Nephron (organoid): ENCODE results near the gene KDM4D.
"Not testable (repeated sequence)": the region's sequence is repeated elsewhere in the genome, so short reads cannot be mapped to it uniquely, and the experiment has no call there.

Experiments used
- H3K27ac Mint-ChIP-seq, 3 experiments: 2 replicates each; pipeline ENCODE4 v1.8.0; 2020; ENCODE audit warnings: mixed read lengths in 3 of 3, mild to moderate bottlenecking in 2 of 3, moderate library complexity in 1 of 3
- H3K27me3 Mint-ChIP-seq: 2 replicates; pipeline ENCODE4 v1.8.0; 2021; ENCODE audit warnings: low read depth, mild to moderate bottlenecking, moderate library complexity, mixed read lengths
- H3K36me3 Mint-ChIP-seq: 2 replicates; pipeline ENCODE4 v1.8.0; 2020; ENCODE audit warnings: low read depth, mixed read lengths
- H3K4me1 Mint-ChIP-seq: 2 replicates; pipeline ENCODE4 v1.8.0; 2020; ENCODE audit warnings: mixed read lengths
- H3K4me3 Mint-ChIP-seq, 3 experiments: 2 replicates each; pipeline ENCODE4 v1.8.0; 2020; ENCODE audit warnings: mild to moderate bottlenecking in 3 of 3, mixed read lengths in 3 of 3, moderate library complexity in 2 of 3
- H3K9me3 Mint-ChIP-seq: 2 replicates; pipeline ENCODE4 v1.8.0; 2020; ENCODE audit warnings: mixed read lengths
- TF ChIP-seq, protein P1 (sequence below), 3 experiments: fragments of 200-600 bp; sonication (generic); IDR thresholded peaks; one replicate each; pipeline ENCODE4 v1.5.0; 2021; ENCODE audit warnings: antibody characterized with exemption in 3 of 3; ENCODE audit not compliant: unreplicated experiment in 3 of 3

Gene KDM4D

DNA sequence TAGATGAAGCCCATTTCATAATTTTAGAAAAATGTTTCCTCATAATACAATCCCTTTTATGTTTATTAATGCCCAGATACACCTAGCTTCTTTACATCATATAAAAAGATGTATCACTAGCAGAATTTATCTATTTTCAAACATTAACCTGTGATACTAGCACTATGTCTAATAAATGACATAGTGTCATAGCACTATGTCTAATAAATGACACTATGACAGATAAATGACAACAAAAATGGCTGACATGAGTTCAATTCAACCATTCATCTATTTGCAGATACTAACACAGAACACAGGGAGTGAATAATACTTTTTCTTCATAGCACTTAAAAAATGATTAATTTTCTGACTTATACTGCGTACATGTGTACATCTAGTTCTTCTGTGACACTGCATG is 32.1 kb downstream of the KDM4D start:
- Mint-ChIP-seq H3K4me3 (no peak overlapping the region), H3K36me3 (no peaks in the 10 kb centered on the region), H3K4me1 (no peaks in the 10 kb centered on the region), H3K27me3 (peaks cover 12% of the 10 kb centered on the region), H3K9me3 (peaks cover 4% of the 10 kb centered on the region), H3K27ac (no peak overlapping the region)
- TF ChIP-seq, protein P1, sequence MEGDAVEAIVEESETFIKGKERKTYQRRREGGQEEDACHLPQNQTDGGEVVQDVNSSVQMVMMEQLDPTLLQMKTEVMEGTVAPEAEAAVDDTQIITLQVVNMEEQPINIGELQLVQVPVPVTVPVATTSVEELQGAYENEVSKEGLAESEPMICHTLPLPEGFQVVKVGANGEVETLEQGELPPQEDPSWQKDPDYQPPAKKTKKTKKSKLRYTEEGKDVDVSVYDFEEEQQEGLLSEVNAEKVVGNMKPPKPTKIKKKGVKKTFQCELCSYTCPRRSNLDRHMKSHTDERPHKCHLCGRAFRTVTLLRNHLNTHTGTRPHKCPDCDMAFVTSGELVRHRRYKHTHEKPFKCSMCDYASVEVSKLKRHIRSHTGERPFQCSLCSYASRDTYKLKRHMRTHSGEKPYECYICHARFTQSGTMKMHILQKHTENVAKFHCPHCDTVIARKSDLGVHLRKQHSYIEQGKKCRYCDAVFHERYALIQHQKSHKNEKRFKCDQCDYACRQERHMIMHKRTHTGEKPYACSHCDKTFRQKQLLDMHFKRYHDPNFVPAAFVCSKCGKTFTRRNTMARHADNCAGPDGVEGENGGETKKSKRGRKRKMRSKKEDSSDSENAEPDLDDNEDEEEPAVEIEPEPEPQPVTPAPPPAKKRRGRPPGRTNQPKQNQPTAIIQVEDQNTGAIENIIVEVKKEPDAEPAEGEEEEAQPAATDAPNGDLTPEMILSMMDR (IDR thresholded peaks at IDR 0.05; ENCODE audit: unreplicated experiment in 3 of 3), result no peak

DNA sequence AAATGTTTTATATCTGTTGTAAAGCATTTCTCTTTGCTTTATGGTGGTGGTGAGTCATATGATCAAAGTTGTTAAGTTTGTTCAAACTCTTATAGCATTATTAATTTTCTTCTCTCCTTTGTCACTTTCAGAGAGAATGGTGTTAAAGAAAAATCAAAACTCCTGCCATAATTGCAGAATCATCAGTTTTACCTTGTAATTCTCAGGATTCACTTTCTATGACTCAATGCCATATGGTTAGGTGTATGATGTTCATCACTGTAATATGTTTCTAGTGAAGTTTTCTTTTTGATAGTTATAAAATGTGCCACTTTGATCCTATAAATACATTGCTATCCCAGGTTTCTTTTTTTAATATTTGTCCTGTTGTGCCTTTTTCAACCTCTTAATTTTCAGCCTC is 37.9 kb downstream of the KDM4D start:
- Mint-ChIP-seq H3K27me3 (peaks cover 12% of the 10 kb centered on the region), H3K4me3 (no peak overlapping the region), H3K4me1 (no peaks in the 10 kb centered on the region), H3K36me3 (no peaks in the 10 kb centered on the region), H3K9me3 (peaks cover 4% of the 10 kb centered on the region), H3K27ac (no peak overlapping the region)
- TF ChIP-seq, protein P1 (IDR thresholded peaks at IDR 0.05; ENCODE audit: unreplicated experiment in 3 of 3), result no peak

DNA sequence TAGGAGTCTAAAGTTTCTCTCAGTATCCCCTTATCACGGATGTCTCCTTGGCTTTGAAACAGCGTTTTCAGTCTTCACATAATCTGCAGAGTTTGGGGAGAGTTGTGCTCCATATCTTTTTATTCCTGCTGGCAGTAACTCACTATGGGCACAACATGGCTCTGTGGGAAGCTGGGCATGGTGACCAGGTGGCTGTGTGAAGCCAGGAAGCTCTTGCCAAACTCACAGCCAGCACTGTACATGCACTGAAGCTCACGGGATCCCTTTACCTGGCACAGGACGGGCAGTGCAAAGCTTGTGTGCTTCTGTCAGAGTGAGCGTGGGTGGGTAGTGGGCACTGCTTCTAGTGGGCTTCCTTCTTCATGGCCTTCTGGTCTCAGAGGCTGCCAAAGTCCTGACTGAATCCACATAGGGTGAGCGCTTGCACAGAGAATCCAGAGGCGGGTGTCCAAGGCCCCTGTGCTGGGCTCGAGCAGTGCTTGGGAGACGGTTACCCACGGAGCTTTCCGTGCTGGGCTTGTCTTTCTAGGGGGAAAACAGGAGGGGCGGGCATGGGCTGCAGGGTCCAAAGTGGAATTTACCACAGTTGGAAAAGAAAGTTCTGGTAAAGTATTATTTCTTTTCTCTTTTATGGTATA is 40.8 kb downstream of the KDM4D start:
- H3K4me3 Mint-ChIP-seq, result no peak overlapping the region
- TF ChIP-seq, protein P1 (IDR thresholded peaks at IDR 0.05; ENCODE audit: unreplicated experiment in 3 of 3), result no peak
- no peaks in the 10 kb centered on the region for H3K9me3 Mint-ChIP-seq
- peaks cover 2% of the 10 kb centered on the region for H3K27me3 Mint-ChIP-seq
- H3K4me1 Mint-ChIP-seq, result no peaks in the 10 kb centered on the region
- H3K27ac Mint-ChIP-seq, result no peak overlapping the region
- H3K36me3 Mint-ChIP-seq, result no peaks in the 10 kb centered on the region

DNA sequence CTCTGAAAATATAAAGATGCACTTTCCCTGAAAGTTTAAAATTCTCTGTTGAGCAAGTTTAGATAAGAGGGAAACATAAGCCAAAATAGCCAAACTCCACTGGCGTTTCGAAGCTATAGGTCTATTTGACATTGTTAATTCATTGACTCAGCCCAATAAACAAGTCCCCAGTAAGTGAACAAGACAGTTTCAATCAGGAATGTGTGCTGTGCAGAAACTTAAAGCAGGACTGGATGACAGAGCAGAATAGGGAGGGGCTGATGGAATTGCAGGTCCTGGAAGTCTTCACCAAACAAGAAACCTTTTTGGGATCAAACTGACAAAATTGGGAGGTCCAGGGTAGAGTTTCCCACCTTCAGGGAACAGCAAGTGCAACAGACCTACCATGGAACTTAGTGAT is 42.6 kb downstream of the KDM4D start:
- Mint-ChIP-seq H3K4me3 (no peak overlapping the region), H3K9me3 (no peaks in the 10 kb centered on the region), H3K36me3 (no peaks in the 10 kb centered on the region), H3K27me3 (no peaks in the 10 kb centered on the region), H3K27ac (no peak overlapping the region), H3K4me1 (no peaks in the 10 kb centered on the region)
- TF ChIP-seq, protein P1 (IDR thresholded peaks at IDR 0.05; ENCODE audit: unreplicated experiment in 3 of 3), result no peak

DNA sequence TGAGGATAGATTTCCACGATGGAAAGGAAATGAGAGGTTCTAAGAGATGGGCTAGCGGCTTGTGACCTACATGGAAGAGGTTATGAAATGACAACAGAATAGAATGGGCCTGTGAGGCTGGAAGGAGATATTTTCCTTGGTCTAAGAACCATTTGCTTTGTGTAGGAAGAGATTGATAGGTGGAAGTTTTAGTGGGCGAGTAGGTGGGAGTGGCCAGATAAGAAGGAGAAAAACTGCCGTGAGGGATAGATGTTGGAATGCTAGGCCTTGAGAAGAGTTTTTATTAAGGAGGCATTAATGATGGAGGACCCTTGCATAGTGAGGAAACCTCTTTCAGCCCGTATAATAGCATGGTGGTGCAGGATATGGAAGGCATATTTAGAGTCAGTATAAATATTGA is 48.0 kb downstream of the KDM4D start:
- not testable (repeated sequence) for H3K27me3 Mint-ChIP-seq, H3K9me3 Mint-ChIP-seq, H3K36me3 Mint-ChIP-seq

DNA sequence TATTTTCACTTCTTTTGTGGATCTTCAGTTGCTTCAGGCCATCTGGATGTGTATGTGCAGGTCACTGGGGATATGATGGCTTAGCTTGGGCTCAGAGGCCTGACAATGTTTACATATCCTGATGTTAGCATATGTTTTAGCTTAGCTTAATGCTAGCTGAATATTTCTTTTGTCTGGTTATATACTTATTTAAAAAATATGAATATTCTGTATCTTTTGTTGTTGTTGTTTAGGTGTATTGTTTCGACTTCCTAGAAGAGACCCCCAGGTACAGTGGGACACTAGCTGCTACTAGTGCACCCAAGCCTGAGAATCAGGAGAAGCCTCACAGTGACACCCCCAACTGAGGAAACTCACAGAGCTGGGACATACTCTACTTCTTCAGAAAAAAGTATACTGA is 51.4 kb downstream of the KDM4D start, which contains the start of gene KDM4E:
TSS of gene KDM4E (plus strand) at position 301 of the 400 bp plus-strand sequence. CDS start 300 bp downstream, outside the sequence.
- Mint-ChIP-seq H3K4me1 (peaks cover 6% of the 10 kb centered on the region), H3K36me3 (no peaks in the 10 kb centered on the region), H3K27me3 (peaks cover 10% of the 10 kb centered on the region), H3K4me3 (no peak within 1 kb of the TSS), H3K27ac (no peak within 1 kb of the TSS), H3K9me3 (no peaks in the 10 kb centered on the region)
- TF ChIP-seq, protein P1 (IDR thresholded peaks at IDR 0.05; ENCODE audit: unreplicated experiment in 3 of 3), result no peak

More for the DNA sequence above, 48.0 kb downstream of the KDM4D start:
- not testable (repeated sequence) for H3K27ac Mint-ChIP-seq, H3K4me3 Mint-ChIP-seq, H3K4me1 Mint-ChIP-seq

DNA sequence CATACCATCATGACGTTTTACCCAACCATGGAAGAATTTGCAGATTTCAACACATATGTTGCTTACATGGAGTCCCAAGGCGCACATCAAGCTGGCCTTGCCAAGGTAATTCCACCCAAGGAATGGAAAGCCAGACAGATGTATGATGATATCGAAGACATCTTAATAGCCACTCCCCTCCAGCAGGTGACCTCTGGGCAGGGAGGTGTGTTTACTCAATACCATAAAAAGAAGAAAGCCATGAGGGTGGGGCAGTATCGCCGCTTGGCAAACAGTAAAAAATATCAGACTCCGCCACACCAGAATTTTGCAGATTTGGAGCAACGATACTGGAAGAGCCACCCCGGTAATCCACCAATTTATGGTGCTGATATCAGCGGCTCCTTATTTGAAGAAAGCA is 52.1 kb downstream of the KDM4D start:
- H3K4me1 Mint-ChIP-seq, H3K27ac Mint-ChIP-seq, H3K4me3 Mint-ChIP-seq, H3K36me3 Mint-ChIP-seq, H3K9me3 Mint-ChIP-seq: not testable (repeated sequence)
- H3K27me3 Mint-ChIP-seq, result peaks cover 10% of the 10 kb centered on the region
